HG02571 (cell line): Measurements from ENCODE around the gene ATR.
"Not testable (repeated sequence)": the region's sequence is repeated elsewhere in the genome, so short reads cannot be mapped to it uniquely, and the experiment has no call there.

Source experiments
- ATAC-seq: cut with Tn5 transposase; IDR thresholded peaks from one replicate; pipeline ENCODE4 v1.9.1; 2021; ENCODE audit warnings: mild to moderate bottlenecking, moderate library complexity; ENCODE audit not compliant: unreplicated experiment

ATR gene

GRCh38 chr3:142595581-142595950 lies 17.0 kb upstream of the ATR start:
- ATAC-seq, result no peak

GRCh38 chr3:142595141-142595540 lies 16.6 kb upstream of the ATR start:
- no peak for ATAC-seq

- ATAC-seq, result not testable (repeated sequence)
These were observed 13.7 kb upstream of the ATR start for GRCh38 chr3:142592268-142592667.

- no peak for ATAC-seq
These were observed 10.2 kb upstream of the ATR start for GRCh38 chr3:142588703-142589102.

GRCh38 chr3:142586803-142587406 lies 8.4 kb upstream of the ATR start:
- ATAC-seq, result no peak

GRCh38 chr3:142581070-142581469 lies 2.5 kb upstream of the ATR start:
- ATAC-seq, result not testable (repeated sequence)

GRCh38 chr3:142580061-142580423 lies 1.5 kb upstream of the ATR start:
- ATAC-seq, result no peak

- no peak for ATAC-seq
These were observed 721 bp downstream of the ATR start for GRCh38 chr3:142577696-142578328.

- ATAC-seq, result no peak
These were observed 1.7 kb downstream of the ATR start for GRCh38 chr3:142576792-142577191.

GRCh38 chr3:142574665-142575064 lies 3.9 kb downstream of the ATR start:
- no peak for ATAC-seq

GRCh38 chr3:142574223-142574622 lies 4.3 kb downstream of the ATR start:
- ATAC-seq, result not testable (repeated sequence)

GRCh38 chr3:142569422-142569821 lies 9.1 kb downstream of the ATR start:
- ATAC-seq, result not testable (repeated sequence)

- no peak for ATAC-seq
These were observed 10.0 kb downstream of the ATR start for GRCh38 chr3:142568393-142569017.

GRCh38 chr3:142566096-142566495 lies 12.4 kb downstream of the ATR start:
- no peak for ATAC-seq

- no peak for ATAC-seq
These were observed 15.0 kb downstream of the ATR start for GRCh38 chr3:142563496-142563997.

- ATAC-seq, result no peak
These were observed 18.4 kb downstream of the ATR start for GRCh38 chr3:142560118-142560517.

- ATAC-seq, result no peak
These were observed 24.8 kb downstream of the ATR start for GRCh38 chr3:142553741-142554140.

- not testable (repeated sequence) for ATAC-seq
These were observed 26.0 kb downstream of the ATR start for GRCh38 chr3:142552579-142552978.

GRCh38 chr3:142549986-142550385 lies 28.5 kb downstream of the ATR start:
- no peak for ATAC-seq

GRCh38 chr3:142543307-142543706 lies 35.2 kb downstream of the ATR start:
- ATAC-seq, result no peak

- ATAC-seq, result no peak
These were observed 36.5 kb downstream of the ATR start for GRCh38 chr3:142542054-142542453.

GRCh38 chr3:142536519-142536918 lies 42.0 kb downstream of the ATR start:
- no peak for ATAC-seq
